GM20000 (cell line): ENCODE measurements around the gene AHSP.
"Not testable (repeated sequence)": the region's sequence is repeated elsewhere in the genome, so short reads cannot be mapped to it uniquely, and the experiment has no call there.

ENCODE experiments used
- DNase-seq: peaks from one replicate; pipeline ENCODE4 v3.0.0; 2012; ENCODE audit warnings: low spot score
- TF ChIP-seq, protein P1 (sequence below): IDR thresholded peaks from 2 replicates; pipeline ENCODE4 v1.5.1; 2012; ENCODE audit warnings: mild to moderate bottlenecking, control low read depth; ENCODE audit errors: extremely low read depth, missing control alignments

AHSP gene

DNA sequence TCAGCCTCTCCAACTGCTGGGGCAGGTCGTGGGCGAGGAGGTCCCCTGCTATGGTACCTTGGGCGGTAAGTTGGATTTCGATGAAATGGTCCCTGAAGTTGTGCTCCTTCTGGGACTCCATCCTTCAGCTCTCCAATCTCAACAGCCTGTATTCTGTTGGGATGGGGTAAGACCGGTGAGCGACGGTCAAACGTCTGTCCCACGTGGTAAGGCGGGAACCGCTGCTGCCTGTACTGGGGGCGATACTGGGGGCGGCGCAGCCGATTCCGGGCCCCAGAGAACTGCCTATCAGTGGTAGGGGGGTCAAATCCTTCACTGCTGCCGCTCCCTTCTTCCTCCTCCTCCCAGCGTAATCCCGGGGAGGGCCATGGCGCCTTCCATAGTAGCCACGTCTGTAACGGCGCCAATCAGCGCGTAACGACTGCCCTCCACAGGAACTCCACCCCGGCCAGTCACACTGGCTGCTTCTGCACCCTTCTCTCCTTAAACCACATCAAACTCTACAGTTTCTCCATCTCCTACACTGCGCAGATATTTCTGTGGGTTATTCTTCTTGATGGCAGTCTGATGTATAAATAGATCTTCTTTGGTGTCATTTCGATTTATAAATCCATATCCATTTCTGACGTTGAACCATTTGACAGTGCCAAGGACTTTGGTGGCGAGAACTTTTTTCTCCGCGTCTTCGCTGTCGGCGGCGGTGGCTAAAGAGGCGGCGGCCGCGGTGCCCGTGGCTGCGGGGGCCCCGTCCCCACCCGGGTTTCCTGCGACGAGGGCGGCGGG lies 41.1 kb downstream of the AHSP start:
- TF ChIP-seq, protein P1, sequence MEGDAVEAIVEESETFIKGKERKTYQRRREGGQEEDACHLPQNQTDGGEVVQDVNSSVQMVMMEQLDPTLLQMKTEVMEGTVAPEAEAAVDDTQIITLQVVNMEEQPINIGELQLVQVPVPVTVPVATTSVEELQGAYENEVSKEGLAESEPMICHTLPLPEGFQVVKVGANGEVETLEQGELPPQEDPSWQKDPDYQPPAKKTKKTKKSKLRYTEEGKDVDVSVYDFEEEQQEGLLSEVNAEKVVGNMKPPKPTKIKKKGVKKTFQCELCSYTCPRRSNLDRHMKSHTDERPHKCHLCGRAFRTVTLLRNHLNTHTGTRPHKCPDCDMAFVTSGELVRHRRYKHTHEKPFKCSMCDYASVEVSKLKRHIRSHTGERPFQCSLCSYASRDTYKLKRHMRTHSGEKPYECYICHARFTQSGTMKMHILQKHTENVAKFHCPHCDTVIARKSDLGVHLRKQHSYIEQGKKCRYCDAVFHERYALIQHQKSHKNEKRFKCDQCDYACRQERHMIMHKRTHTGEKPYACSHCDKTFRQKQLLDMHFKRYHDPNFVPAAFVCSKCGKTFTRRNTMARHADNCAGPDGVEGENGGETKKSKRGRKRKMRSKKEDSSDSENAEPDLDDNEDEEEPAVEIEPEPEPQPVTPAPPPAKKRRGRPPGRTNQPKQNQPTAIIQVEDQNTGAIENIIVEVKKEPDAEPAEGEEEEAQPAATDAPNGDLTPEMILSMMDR, result no peak
- no peak for DNase-seq

DNA sequence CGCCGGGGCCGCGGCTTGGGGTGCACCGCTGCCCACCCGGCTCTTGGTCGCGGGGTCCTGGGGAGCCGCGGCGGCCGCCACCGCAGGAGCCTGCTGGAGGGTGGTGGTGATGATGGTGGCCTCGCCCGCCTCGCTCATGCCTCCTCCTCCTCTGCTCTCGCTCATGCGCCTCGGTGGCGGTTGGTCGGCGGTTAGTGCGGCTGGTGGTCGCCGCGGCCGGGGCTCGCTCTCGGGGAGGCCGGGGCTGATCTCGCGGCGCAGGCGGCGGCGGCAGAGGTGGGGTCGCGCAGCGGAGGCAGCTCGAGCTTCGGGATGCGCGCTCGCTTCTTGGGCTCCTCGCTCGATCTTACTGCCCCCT lies 41.6 kb downstream of the AHSP start:
- no peak for DNase-seq
- TF ChIP-seq, protein P1, result no peak

GRCh38 chr16:31572821-31573220 lies 45.1 kb downstream of the AHSP start:
- TF ChIP-seq, protein P1, result no peak
- DNase-seq, result no peak

DNA sequence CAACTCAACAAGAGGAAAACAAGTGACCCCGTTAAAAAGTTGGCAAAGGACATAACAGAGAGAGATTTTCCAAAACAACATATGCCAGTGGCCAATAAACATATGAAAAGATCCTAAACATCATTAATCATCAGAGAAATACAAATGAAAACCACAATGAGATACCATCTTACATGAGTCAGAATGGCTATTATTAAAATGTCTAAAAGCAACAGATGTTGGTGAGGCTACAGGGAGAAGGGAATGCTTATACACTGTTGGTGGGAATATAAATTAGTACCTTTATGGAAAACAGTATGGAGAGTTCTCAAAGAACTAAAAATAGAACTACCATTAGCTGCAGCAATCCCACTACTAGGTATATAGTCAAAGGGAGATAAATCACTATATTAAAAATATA lies 46.5 kb downstream of the AHSP start:
- not testable (repeated sequence) for DNase-seq

- TF ChIP-seq, protein P1, result no peak
Measured at GRCh38 chr16:31577411-31577810, 49.7 kb downstream of the AHSP start.

More at GRCh38 chr16:31577411-31577810, 49.7 kb downstream of the AHSP start:
- no peak for DNase-seq
